Nephron progenitor cell (in vitro differentiated cells): ENCODE data around the gene ARHGEF7.

Source experiments
- DNase-seq: peaks from one replicate; pipeline ENCODE4 v3.0.0; 2021
- H3K27ac Mint-ChIP-seq: 2 replicates; pipeline ENCODE4 v1.8.0; 2021; ENCODE audit warnings: mild to moderate bottlenecking, moderate library complexity, mixed read lengths
- H3K27me3 Mint-ChIP-seq: 2 replicates; pipeline ENCODE4 v1.8.0; 2021; ENCODE audit warnings: mild to moderate bottlenecking, low read depth, mixed read lengths; ENCODE audit not compliant: poor library complexity
- H3K36me3 Mint-ChIP-seq: 2 replicates; pipeline ENCODE4 v1.8.0; 2021; ENCODE audit warnings: low read depth, mixed read lengths
- H3K4me1 Mint-ChIP-seq: 2 replicates; pipeline ENCODE4 v1.8.0; 2021; ENCODE audit warnings: mixed read lengths
- H3K4me3 Mint-ChIP-seq: 2 replicates; pipeline ENCODE4 v1.8.0; 2021; ENCODE audit warnings: mild to moderate bottlenecking, moderate library complexity, mixed read lengths
- H3K9me3 Mint-ChIP-seq: 2 replicates; pipeline ENCODE4 v1.8.0; 2021; ENCODE audit warnings: mild to moderate bottlenecking, moderate library complexity, mixed read lengths
- TF ChIP-seq, protein P1 (sequence below): fragments of 200-600 bp; sonication (generic); IDR thresholded peaks from 2 replicates; pipeline ENCODE4 v1.5.0; 2021; ENCODE audit warnings: antibody characterized with exemption

ARHGEF7 gene

DNA sequence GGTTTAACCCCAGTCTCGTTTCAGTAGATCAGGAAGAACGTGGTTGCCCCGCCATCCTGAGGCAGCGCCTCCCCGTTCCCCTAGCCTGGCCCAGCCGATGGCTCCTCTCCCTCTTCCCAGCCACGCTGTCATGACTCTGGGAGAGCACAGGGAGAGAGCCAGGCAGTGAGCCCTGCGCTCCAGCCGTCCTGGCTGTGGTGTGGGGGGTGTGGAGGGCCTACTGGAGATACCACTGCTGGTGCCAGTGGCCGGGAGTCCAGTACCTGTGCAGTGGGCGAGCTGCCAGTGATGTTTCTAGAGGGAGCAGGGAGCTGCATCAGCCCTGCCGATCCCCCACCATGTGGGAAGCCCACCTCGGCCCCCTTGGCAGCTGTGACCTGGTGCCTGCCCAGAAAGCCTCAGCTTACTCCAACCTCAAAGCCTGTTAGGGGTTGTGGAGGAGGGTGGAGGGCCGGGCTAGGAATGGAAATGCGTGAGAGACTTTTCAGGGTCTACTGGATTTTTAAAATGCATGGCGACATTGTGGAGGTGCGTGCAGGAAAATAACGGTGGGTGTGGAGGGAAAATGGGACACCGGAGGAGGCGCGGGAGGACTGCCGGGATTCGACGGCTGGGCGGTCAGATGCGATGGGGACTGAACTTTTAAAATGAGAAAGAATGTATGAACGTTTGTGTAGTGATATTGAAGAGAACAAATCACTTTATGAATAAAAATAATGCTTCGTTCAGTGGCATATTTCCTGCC lies 210.2 kb downstream of the ARHGEF7 start:
- Mint-ChIP-seq H3K36me3 (no peaks in the 10 kb centered on the region), H3K27me3 (no peaks in the 10 kb centered on the region), H3K4me3 (no peak overlapping the region), H3K4me1 (peaks cover 30% of the 10 kb centered on the region), H3K9me3 (no peaks in the 10 kb centered on the region), H3K27ac (no peak overlapping the region)
- TF ChIP-seq, protein P1, sequence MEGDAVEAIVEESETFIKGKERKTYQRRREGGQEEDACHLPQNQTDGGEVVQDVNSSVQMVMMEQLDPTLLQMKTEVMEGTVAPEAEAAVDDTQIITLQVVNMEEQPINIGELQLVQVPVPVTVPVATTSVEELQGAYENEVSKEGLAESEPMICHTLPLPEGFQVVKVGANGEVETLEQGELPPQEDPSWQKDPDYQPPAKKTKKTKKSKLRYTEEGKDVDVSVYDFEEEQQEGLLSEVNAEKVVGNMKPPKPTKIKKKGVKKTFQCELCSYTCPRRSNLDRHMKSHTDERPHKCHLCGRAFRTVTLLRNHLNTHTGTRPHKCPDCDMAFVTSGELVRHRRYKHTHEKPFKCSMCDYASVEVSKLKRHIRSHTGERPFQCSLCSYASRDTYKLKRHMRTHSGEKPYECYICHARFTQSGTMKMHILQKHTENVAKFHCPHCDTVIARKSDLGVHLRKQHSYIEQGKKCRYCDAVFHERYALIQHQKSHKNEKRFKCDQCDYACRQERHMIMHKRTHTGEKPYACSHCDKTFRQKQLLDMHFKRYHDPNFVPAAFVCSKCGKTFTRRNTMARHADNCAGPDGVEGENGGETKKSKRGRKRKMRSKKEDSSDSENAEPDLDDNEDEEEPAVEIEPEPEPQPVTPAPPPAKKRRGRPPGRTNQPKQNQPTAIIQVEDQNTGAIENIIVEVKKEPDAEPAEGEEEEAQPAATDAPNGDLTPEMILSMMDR, result no peak
- DNase-seq, result no peak

DNA sequence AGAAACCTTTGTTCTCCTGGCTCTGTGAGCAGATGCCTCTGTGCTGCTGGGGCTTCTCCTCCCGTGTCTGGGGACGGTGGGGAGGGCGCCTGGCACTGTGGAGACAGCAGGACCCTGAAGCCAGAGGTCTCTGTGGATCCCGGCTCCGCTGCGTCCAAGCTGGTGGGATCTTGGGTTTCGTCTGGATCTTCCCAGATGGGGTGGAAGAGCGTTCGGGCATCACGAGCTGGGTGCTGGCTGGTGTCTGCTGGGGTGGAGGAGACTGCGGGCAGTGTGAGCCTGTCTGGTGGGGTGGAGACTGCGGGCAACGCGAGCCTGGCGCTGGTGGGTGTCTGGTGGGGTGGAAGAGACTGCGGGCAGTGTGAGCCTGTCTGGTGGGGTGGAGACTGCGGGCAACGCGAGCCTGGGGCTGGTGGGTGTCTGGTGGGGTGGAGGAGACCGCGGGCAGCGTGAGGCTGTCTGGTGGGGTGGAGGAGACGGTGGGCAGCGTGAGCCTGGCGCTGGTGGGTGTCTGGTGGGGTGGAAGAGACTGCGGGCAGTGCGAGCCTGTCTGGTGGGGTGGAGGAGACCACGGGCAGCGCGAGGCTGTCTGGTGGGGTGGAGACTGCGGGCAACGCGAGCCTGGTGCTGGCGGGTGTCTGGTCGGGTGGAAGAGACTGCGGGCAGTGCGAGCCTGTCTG lies 211.0 kb downstream of the ARHGEF7 start:
- H3K27ac Mint-ChIP-seq, result no peak overlapping the region
- TF ChIP-seq, protein P1, result no peak
- H3K4me1 Mint-ChIP-seq, result peaks cover 30% of the 10 kb centered on the region
- H3K9me3 Mint-ChIP-seq, result no peaks in the 10 kb centered on the region
- DNase-seq, result no peak
- H3K27me3 Mint-ChIP-seq, result no peaks in the 10 kb centered on the region
- no peaks in the 10 kb centered on the region for H3K36me3 Mint-ChIP-seq
- no peak overlapping the region for H3K4me3 Mint-ChIP-seq

GRCh38 chr13:111326621-111326965 lies 211.5 kb downstream of the ARHGEF7 start:
- Mint-ChIP-seq H3K4me1 (peaks cover 26% of the 10 kb centered on the region), H3K9me3 (peaks cover under 1% of the 10 kb centered on the region), H3K36me3 (no peaks in the 10 kb centered on the region), H3K27ac (no peak overlapping the region), H3K27me3 (no peaks in the 10 kb centered on the region), H3K4me3 (no peak overlapping the region)
- TF ChIP-seq, protein P1, result no peak
- DNase-seq, result no peak

DNA sequence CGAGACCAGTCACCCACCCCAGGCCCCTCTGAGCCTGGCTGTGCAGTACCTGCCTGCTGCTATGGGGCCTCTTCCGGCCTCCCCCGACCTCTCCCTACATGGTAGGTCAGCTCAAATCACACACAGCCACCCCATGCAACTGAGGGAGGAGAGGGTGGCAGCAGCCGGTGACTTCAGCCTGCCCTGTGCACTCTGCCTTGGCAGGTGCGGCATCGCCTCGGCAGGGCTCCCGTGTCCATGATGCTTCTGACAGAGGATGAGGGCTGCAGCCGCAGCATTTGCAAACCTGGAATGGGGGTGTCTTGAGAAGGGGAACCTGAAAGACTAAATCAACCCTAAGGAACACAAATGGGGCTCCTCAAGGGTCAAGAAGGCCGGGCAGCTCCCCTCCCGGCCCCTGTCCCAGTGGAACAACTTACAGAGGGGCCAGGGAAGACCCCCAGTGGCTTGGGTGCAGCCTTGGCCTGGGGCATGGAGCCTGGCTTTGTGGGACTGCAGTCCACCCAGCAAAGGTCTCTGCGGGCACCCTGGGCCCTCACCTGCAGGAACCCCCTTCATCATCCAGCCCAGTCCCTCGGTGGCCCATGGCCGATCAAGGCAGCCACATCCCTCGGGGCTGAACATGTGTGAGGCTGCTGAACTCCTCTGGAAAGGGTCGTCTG lies 212.0 kb downstream of the ARHGEF7 start:
- TF ChIP-seq, protein P1, result no peak
- H3K27ac Mint-ChIP-seq, result no peak overlapping the region
- H3K9me3 Mint-ChIP-seq, result peaks cover 4% of the 10 kb centered on the region
- peaks cover 26% of the 10 kb centered on the region for H3K4me1 Mint-ChIP-seq
- no peaks in the 10 kb centered on the region for H3K36me3 Mint-ChIP-seq
- no peak overlapping the region for H3K4me3 Mint-ChIP-seq
- no peaks in the 10 kb centered on the region for H3K27me3 Mint-ChIP-seq
- DNase-seq, result no peak

GRCh38 chr13:111327730-111328573 lies 212.8 kb downstream of the ARHGEF7 start:
- H3K9me3 Mint-ChIP-seq, result peaks cover 4% of the 10 kb centered on the region
- H3K36me3 Mint-ChIP-seq, result no peaks in the 10 kb centered on the region
- H3K4me1 Mint-ChIP-seq, result peaks cover 26% of the 10 kb centered on the region
- H3K4me3 Mint-ChIP-seq, result no peak overlapping the region
- no peaks in the 10 kb centered on the region for H3K27me3 Mint-ChIP-seq
- no peak overlapping the region for H3K27ac Mint-ChIP-seq
- no peak for DNase-seq
- TF ChIP-seq, protein P1, result no peak
